ENCODE measurements around the gene LINGO3.
"Not testable (repeated sequence)": the region's sequence is repeated elsewhere in the genome, so short reads cannot be mapped to it uniquely, and the experiment has no call there.

The LINGO3 gene

DNA sequence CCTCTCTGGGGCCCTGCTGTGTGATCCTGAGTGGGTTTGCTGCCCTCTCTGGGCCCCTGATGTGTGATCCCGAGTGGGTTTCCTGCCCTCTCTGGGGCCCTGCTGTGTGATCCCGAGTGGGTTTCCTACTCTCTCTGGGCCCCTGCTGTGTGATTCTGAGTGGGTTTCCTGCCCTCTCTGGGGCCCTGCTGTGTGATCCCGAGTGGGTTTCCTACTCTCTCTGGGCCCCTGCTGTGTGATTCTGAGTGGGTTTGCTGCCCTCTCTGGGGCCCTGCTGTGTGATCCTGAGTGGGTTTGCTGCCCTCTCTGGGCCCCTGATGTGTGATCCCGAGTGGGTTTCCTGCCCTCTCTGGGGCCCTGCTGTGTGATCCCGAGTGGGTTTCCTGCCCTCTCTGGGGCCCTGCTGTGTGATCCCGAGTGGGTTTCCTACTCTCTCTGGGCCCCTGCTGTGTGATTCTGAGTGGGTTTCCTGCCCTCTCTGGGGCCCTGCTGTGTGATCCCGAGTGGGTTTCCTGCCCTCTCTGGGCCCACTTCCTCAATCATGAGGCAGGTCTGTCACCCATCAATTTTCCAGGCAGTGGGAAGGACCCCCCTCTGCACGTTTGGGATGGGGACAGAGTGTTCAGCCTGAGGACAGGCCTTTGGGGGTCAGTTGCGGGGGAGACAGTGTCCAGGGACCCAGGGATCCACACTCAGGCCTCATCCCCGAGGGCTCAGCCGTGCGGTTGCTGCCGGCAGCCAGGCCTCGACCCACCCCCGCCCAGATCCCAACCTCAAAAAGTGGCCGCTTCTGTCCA lies 26.5 kb downstream of the LINGO3 start:
- DNase-seq (ENCODE audit: low spot score): not testable (repeated sequence)

DNA sequence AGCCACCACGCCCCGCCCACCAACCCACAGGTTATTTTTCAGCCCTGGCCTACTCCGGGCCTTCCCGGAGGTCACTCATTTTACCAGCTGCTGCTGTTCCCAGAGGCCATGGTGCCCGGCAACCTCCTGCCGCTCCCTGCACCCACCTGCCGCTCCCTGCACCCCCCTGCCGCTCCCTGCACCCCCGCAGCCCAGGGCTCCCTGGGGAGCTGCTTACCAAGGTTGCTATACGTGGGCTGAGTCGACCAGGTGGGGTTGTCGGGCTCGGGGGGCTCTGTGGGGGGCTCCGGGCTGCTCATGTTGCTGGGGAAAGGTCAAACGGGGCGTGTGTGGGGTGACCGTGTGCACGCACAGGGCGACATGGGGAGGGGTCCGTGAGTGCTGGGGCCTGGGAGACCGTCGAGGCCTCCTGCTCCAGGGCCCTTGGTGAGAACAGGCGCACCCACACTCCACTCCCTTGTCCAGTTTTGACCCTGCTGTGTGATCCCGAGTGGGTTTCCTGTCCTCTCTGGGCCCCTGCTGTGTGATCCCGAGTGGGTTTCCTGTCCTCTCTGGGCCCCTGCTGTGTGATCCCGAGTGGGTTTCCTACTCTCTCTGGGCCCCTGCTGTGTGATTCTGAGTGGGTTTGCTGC lies 27.2 kb downstream of the LINGO3 start:
- no peak for DNase-seq (ENCODE audit: low spot score)

DNA sequence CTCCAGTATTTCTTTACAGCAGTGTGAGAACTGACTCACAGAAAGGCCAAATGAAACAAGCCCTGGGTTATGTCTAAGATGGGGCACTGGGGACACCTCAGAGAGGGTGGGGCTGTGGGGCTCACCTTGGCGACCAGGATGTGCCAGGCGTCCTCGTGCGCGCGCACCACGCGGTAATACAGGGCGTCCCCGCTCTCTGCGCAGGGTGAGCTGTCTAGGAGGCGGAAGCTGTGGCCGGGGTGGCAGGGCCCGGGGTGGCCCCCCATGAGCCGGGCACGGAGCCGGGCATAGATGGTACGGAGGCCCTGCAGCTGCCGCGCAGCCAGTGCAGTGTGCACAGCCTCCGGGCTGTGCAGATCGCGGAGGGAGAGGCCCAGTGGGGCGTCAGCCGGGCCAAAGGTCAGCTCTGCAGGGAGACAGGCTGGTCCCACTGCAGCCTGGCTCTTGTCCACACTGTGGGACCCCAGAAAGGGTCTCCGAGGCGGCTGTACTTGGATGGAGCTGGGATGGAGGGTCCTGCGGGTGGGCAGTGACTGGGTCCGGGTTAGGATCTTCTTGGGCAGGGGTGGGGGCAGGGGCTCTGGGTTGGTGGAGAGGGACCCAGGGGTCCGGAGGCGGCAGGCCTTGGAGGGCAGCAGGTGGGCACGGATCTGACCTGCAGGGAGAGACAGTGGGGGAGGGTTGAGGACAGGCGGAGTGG lies 29.3 kb downstream of the LINGO3 start:
- DNase-seq (ENCODE audit: low spot score): peak; percentile 44

DNA sequence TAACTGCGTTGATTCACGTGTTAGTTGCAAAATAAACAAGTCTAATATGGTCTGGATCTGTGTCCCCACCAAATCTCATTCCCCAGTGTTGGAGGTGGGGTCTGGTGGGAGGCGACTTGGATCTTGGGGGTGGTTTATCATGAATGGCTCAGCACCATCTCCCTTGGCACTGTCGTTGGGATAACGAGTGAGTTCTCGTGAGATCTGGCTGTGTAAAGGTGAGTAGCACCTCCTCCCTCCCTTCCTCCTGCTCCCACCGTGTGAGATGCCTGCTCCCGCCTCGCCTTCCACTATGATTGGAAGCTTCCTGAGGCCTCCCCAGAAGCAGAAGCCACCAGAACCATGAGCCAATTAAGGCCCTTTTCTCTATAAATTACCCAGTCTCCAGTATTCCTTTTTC lies 30.8 kb downstream of the LINGO3 start:
- no peak for DNase-seq (ENCODE audit: low spot score)

DNA sequence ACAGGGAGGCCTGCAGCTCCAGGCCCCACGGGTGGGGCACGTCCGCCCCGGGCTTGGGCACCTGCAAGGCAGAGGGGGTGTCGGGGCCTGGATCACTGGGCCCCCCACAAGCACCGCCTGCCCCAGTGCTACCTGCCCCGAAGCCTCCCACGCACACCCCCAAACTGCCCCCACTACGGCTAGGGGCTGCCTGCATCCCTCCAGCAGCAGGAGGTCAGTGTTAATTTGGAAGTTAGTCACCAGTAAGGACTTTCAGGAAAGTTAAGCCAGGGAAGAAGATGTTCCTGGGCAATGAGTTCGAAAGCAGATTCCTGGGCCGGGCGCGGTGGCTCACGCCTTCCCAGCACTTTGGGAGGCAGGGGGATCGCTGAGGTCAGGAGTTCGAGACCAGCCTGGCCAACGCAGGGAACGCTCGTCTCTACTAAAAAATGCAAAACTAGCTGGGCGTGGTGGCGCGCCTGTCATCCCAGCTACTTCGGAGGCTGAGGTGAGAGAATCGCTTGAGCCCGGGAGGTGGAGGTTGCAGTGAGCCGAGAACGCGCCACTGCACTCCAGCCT lies 31.4 kb downstream of the LINGO3 start:
- no peak for DNase-seq (ENCODE audit: low spot score)

DNA sequence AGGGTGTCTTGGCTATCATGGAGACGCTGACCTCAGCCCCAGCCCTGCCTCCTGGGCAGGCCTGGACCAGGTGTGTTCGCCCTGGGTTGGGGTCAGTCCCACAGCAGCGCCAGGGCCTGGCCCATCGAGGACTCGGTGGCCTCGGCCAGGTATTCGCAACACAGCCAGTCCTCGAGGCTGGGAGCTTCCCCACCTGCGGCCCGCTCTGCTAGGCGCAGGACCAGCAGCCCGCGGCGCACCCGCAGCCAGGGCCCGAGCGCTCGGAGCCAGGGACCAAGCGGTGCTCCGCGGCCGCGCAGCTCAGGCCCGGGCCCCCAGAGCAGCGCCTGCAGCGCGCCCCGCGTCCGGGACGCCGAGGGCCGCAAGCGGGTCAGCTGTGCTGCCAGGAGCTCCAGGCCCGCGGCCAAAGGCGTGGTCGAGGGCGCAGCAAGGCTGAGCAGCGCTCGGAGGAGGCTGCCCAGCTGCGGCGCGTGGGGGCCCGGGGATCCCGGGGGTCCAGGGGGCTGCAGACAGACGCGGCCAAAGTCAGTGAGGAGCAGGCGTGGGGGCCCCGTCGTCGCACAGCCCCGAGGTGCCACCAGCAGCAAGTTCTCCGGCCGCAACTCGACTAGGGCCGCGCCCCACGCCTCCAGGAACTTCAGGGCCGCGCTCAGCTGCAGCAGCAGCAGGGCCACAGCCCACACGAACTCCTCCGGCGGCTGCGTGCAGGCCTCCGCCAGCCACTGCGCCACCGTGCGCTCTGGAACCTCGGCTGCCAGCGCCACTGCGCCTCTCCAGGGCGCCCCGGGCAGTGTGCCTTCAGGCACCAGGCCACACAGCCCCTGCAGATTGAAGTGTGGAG lies 32.1 kb downstream of the LINGO3 start:
- no peak for DNase-seq (ENCODE audit: low spot score)

DNA sequence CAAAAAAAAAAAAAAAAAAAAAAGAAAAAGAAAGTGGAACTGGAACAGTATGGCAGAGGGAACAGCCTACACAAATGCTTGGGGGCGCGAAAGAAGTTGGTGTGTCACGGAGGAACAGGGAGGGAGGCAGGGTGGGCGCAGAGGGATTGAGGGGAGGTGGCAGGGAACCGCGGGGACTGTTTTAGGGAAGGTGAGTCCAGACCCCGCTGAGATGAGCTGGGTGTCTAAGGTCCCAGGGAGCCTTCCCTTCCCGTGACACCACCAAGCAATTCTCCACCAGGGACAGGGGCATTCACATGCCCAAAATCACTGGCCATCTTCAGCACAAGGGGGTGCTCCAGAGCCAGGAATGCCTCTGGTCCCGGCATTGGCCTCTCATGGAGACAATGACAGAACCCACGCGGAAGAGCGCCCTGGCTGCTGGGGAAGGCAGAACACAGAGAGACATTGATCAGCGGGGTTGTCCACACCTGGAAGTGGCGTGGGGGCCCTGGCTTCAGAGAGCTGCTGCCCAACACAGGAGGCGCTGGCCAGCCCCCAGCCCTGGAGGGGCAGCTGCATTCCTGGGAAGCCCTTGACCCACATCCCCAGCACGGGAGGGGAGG lies 32.9 kb downstream of the LINGO3 start:
- DNase-seq (ENCODE audit: low spot score): peak; percentile 65

DNA sequence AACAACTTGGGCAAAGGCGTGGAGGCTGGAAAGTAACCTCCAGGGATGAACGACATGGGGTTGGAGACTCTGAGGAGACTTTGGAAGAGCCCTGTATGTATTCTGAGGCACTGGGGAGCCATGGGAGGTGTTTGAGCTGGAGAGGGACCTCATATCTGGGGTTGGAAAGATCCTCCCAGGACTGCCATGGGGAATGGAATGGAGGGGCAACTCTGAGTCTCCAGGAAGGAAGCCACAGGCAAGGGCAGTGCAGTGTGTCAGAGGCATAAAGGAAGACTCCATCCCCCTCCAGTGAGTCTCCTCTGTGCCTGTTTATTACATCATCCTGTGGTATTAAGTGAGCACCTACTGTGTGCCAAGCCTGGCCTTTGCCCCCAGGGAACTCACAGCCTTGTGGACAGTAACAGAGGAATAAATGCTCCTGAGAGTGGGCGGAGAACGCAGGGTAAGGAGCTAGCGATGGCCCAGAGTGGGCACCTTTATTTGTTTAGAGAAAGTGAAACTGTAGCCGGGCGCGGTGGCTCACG lies 33.7 kb downstream of the LINGO3 start:
- peak; percentile 41 for DNase-seq (ENCODE audit: low spot score)

DNA sequence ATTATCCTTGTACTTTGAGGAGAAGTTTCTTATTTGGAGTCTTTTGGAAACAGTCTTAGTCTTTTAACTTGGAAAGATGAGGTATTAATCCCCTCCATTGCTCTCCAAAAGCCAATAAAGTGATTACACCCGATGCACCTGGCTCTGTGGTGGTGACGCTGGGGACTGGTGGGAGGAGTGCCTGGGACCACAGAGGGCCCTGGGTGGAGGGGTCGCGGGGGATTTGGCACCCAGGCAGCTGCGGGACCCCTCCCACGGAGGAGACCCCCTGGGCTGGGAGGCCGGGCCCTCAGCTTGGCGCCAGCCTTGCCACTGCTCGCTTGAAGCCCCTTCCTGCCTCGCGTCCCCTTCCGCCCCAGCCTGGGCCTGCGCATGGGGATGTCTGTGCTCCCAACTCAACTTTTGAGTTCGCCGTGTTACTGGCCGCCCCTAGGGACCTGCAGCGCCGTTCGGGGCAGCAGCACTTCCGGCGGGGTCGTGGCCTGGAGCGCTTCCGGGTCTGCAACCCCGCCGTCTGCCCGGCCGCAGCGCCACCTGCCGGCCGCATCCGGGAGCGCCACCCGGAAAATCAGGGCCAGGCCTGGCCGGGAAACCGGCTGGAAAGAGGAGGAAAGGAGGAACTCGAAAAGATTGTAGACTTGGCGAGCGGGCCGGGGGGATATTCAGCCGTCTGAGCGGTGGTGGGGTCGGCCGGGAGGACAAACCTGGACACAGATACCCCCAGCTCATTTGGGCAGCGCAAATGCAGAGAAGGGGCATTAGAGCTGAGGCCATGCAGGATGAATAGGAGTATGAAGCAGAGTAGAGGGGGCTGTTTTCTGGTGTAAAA lies 34.4 kb downstream of the LINGO3 start:
- DNase-seq (ENCODE audit: low spot score): peak; percentile 93

DNA sequence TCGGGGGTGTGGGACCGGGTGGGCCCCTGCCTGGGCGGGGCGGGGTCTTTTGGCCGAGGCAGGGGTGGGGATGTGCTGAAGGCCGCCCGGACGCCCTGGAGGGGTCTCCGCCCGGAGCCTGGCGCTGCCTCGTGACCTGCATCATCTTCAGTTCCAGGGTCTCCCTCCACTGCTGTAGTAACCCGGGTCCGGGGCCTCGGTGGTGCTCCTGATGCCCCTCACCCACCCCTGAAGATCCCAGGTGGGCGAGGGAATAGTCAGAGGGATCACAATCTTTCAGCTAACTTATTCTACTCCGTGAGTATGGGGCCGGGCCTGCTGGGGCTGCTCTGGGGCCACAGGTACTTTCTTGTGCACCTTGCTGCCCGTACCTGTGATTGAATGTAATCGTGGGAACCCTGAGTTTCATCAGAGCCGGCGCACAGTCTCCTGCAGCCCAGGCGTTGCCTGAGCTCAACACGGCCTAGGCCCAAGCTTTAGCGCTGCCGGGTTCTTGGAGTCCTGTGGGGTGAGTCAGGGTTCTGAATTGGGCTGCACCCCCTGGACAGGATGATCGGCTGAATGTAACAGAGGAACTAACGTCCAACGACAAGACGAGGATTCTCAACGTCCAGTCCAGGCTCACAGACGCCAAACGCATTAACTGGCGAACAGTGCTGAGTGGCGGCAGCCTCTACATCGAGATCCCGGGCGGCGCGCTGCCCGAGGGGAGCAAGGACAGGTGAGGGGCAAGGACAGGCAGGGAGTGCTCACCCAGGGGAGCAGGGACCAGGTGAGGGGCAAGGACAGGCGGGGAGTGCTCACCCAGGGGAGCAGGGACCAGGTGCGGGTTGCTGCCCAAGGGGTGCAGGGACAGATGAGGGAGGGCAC lies 36.5 kb downstream of the LINGO3 start:
- DNase-seq (ENCODE audit: low spot score): peak; percentile 85

DNA sequence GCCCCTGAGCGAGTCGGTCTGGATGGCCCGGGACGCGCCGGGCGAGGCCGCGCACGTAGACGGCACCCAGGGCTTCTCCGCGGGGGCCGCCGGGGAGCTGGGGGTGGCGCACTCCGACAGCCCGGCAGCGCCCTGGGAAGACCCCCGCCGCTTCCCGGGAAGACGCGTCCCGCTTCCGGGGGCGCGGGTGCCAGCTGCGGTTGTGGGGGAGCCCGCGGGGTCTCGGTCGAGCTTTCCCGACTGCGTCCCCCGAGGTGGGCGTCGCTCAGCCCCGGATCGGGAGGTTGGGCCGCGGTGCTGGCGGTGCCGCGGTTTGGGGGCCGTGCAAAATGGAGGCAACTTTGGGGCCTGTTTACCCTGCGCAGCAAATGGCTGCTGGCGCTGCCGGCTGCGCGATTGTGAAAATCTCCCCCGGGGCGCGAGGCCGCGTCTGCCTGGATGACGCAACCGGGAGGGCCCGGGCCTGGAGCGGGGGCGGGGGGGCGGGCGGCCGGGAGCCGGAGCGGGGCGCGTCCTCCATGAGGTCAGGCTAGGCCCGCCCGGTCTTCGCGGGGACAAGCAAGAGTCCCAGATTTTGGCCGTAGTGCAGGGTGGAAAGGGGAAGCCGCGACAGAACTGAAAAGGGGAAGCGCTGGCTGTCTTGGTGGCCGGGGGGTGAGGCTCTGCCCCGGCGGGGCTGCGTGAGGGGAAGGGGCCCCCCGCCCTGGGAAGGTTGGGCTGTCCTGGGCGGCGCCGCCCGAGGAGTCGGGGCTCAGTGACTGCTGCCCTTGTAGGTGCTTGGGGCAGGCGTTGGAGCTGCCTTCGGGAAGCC lies 37.3 kb downstream of the LINGO3 start:
- peak; percentile 79 for DNase-seq (ENCODE audit: low spot score)

DNA sequence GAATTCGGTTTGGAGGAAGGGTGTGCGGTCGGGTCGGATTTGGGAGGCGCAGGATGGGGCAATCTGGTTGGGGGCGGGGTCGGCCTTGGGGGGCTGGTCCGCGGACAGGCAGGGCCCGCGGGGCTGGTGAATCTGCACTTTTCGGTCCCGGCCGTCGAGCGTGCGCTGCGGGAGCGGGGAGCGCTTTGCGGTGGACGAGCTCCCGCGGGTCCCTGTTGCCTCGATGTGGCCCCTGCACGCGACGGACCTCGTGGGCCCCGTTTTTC lies 37.9 kb downstream of the LINGO3 start:
- DNase-seq (ENCODE audit: low spot score): no peak

DNA sequence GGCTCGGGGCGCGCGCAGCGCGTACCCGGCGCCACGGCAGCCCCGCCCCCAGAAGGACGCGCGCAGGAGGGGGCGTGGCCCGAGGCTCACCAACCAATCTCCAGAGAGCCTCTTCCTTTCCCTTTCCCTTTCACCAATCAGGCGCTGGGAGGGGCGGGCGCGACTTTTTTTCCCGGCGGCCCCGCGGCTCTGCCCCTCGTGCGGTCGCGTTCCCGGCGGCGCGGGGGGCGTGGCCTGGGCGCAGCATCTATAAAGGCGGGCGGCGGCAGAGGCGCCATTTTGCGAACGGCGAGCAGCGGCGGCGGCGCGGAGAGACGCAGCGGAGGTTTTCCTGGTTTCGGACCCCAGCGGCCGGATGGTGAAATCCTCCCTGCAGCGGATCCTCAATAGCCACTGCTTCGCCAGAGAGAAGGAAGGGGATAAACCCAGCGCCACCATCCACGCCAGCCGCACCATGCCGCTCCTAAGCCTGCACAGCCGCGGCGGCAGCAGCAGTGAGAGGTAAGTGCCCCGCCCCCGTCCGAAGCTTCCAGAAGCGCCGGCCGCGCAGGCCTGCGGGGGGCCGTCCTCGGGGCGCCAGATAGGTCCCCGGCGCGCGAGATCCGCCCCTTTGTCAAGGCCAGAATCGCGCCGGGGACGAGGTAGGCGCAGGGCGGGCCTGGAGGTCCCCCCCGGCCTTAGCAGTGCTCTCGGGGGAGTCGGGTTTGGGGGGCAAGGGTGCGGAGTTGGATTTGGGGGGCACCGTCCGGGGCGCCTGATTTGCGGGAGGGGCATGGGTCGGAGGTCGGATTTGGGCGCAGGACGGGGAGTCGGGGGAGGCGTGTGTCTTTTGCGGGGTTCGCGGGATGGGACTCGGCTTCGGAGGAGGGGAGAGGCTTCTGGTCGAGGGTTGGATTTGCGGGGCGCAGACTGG lies 38.5 kb downstream of the LINGO3 start:
- DNase-seq (ENCODE audit: low spot score): peak; percentile 96

DNA sequence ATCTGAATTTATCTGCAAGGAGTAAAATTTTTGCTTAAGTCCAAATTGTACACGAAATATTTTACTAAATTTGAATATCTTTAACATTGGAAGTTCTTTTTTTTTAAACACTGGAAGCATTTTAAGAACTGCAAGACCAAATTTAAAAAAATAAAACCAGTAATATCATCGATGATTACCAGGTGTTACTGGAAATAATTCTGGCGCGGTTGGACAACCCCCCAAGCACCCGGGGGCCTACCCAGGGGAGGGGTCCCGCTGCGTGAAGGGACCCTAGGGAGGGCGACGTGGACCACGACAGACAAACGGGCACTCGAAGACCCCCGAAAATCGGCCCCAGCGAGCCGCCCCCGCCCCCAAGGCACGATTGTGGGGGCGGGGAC lies 39.1 kb downstream of the LINGO3 start:
- no peak for DNase-seq (ENCODE audit: low spot score)

DNA sequence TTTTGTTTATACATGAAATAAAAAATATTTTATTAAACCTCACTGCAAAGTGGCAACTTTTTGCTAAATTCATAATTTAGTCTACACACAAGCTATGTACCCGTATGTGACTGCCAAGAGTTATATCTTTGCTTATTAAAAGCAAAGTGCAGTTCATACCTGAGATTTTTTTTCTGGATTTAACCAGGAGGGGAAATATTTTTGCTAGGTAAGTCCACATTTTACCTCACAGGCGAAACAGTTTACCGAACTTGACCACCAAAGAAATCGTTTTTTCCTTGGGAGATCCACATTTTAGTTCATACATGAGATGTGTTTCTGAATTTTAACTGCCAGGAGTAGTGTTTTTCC lies 39.5 kb downstream of the LINGO3 start:
- DNase-seq (ENCODE audit: low spot score): no peak

DNA sequence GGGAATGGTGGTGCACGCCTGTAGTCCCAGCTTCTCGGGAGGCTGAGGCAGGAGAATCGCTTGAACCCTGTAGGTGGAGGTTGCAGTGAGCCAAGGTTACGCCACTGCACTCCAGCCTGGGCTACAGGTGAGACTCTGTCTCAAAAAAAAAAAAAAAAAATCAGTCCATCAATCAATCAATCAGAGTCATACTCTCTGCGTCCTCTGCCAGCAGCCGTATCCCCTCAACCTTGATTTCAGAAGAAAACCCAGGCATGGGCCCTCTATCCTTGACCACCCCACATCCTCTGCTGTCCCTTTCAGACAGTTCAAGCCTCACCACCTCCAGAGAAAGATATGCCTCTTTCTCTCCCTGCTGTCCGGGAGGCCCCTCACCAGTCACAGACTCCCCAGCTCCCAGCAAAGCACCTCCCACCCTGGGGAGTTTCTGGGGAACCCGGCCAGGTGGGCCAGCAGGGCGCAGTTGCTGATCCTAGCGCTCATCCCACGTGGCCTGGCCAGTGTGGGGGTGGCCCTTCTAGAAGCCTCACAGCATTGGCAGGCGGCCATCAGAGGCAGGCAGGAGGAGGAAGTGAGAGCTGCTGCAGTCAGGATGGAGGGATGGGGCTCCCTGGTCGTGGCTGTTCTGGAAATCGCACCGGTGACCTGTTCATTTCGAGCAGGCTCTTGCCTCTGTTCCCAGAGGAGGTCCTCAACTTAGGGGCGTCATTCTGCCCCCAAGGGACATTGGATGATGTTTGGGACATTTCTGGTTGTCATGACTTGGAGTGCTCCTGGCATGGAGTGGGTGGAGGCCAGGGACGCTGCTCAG lies 41.6 kb downstream of the LINGO3 start:
- DNase-seq (ENCODE audit: low spot score): peak; percentile 45

All from RKO (cell line).